NCI-H2081 (cell line): ENCODE data around the gene COBLL1.

Experiments used
- DNase-seq, 2 experiments: peaks; one replicate each; lab custom pipeline; 2025; lab: John Stamatoyannopoulos, UW

Gene COBLL1

GRCh38 chr2:164818149-164819136, 23.2 kb downstream of the COBLL1 start:
- DNase-seq = no peak

GRCh38 chr2:164816900-164817299, 24.7 kb downstream of the COBLL1 start:
- no peak for DNase-seq

DNA sequence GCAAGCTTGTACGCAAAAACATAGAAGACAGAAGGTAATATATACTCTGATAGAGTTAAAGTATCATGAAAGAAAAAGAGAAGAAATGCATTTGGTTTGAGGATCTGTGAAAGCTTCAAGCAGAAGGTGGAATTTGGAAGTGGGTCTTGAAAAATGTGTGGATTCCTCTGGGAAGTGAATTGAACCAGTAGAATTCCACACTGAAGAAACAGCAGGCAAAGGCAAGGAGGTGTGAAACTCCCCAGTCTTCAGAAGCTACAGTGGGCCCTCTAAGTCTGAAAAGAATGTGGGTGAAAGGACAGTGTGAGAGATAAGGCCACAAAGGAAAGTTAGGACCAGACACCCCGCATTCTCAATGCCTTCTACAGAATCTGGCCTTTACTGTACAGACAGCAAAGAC, 25.6 kb downstream of the COBLL1 start:
- no peak for DNase-seq

GRCh38 chr2:164815071-164815793, 26.4 kb downstream of the COBLL1 start:
- DNase-seq = no peak

GRCh38 chr2:164813535-164813934, 28.1 kb downstream of the COBLL1 start:
- no peak for DNase-seq

- DNase-seq = no peak
These were observed 29.2 kb downstream of the COBLL1 start for GRCh38 chr2:164812378-164812777.

- DNase-seq = no peak
These were observed 29.8 kb downstream of the COBLL1 start for GRCh38 chr2:164811819-164812218.

DNA sequence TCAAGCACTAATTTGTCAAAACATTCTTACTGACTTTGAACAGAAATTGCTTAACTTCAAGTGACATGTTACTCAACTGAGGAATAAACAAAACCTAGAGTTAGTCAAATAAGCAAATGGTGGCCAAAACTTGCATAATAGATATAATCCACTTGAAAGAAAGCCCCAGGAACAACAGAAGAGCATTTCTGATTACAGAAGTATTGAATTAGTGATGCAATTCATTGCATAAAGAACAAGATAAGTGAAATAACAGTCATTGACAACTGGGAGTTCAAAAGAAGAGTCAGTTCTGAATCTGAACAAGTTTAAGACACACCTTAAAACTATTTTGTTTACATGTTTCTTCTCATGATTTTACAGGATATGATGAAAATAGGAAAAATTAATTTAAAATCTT, 30.8 kb downstream of the COBLL1 start:
- DNase-seq = no peak

- no peak for DNase-seq
These were observed 32.8 kb downstream of the COBLL1 start for GRCh38 chr2:164808776-164809175.

GRCh38 chr2:164803776-164804466, 37.7 kb downstream of the COBLL1 start:
- DNase-seq = no peak

DNA sequence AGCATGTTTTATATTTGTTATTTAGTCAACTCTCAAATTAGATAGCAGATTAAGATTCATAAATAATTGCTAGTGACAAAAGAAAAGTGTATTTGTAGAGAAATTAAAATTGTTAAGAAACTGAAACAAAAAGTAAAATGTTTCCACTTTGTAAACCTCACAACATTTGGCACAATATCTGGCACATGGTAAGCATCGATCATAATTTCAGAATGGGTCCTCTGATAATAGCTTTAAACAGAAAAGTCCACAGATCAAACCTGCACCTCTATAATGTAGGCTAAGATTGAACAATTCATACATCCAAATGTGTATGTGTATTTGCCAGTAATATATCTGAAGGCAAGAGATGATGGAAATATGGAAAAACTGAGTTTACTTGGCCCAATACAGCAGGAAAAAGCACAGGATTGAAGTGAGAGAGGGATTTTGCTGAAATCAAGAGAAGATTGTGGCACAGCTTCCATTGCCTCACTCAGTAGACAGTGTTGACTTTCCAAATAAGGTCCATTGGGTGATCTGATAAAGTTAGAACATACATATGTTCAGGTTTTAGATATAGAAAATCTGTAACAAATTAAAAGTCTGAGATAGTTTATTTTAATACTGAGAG, 39.4 kb downstream of the COBLL1 start:
- no peak for DNase-seq

DNA sequence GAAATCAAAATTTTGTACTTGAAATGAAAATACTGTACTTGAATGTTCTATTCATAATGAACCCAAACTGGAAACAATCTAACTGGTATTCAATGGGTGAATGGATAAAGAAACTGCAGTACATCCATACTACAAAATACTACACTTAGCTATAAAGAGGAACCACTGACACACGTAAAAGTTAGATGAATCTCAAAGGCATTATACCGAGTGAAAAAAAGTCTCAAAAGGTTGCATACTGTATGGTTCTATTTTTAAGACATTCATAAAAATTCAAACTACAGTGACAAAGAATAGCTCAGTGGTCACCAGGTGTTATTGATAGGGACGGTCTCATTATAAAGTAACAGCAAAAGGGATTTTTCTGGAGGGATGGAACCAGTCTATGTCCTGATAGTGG, 41.1 kb downstream of the COBLL1 start:
- DNase-seq = no peak

DNA sequence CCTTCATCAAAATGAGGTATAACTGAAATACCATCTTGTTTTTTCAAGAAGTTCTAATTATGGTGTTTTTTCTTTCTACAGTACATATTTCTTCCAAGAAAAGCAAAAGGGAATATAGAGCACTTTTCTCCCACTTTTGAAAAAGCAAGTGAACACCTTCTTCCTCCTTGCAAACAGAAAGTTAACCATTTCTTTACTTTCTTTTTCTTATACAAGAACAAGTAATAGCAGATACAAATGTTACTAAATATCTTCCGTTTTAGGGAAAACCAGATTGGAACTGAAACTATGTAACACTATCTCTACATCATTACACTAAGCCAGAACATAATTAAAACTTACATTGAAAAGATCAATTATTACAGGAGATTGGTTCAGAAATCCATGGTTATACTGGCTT, 44.0 kb downstream of the COBLL1 start:
- DNase-seq = no peak

GRCh38 chr2:164796999-164797398, 44.6 kb downstream of the COBLL1 start:
- no peak for DNase-seq

DNA sequence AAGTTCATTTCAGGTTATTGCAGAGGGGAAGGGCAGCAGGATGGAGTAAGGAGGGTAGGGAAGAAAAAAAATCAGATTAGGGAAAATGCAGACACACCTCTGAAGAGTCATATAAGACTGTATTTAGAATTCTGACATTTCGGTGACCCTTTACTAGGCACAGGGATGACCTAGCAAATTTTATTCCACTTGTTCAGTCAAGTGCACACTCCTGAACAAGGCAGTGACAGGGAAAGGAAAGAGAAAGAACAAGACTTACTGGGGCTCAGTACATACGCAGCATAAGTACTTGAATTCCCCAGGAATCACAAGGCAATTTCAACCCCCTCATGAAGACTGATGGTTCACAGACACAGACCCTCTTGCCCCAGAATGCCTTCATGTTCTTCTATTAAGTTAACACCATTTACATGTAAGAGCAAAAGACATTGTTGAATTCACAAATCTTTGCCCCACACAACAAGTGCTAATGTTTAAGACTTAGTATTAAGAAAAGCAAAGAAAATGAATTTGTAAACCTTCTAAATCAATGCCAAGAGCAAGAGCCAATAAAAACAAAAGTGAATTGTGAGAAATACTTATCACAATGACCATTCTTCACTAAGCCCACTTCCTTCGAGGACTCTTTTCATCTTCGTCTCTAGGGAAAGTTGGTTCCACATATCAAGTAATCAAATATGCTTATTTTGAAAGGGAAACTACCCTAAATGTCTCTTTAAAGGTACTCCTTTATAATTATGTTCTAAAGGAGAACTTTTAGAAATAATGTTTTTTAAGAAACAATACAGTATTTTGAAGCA, 47.0 kb downstream of the COBLL1 start:
- DNase-seq = no peak

- DNase-seq = no peak
These were observed 47.6 kb downstream of the COBLL1 start for GRCh38 chr2:164794016-164794415.

DNA sequence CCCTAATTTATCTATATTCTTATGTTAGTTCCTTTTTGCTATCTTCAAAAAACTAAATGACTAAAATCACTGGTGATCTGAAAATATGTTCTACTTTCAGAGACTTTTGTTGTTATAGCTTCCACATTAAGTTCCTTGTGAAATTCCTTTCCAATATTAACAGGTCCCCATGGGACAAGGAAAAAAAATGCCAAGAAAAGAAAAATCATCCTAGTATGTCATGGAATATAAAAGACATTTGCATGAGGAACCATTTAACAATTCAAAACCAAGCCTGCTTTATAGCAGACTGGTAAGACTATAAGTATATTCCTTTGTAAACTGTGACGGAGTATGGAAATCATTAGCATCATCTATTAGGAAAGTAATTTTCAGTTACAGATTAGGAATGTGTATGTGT, 48.1 kb downstream of the COBLL1 start:
- no peak for DNase-seq

- DNase-seq = no peak
These were observed 49.1 kb downstream of the COBLL1 start for GRCh38 chr2:164792316-164793170.

GRCh38 chr2:164789968-164790367, 51.7 kb downstream of the COBLL1 start:
- DNase-seq = no peak

DNA sequence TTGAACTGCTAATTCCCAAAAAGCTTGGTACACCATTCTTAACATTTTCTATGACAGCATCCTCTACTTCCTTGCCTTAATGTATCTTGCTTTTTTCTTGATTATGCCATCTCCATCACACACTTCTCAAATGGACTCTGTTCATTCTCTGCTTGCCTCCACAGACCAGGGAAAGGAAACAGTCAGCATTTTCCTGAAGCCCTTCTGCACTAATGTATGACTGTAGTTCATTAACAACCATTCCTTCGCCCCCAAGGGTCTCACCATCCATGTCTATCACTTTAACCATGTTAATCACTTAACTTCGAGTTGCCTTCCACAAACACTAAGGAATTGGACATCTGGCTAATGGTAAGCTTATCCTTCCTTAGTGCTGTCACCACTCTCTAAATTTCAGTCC, 54.8 kb downstream of the COBLL1 start:
- no peak for DNase-seq
